GM12873 (cell line): ENCODE data around the gene RASSF5.

Experiments used
- TF ChIP-seq, protein P1 (sequence below): IDR thresholded peaks from 2 replicates; pipeline ENCODE4 v1.5.1; 2012; ENCODE audit warnings: low read depth, mild to moderate bottlenecking, moderate library complexity, low read length, control low read depth; ENCODE audit not compliant: insufficient read depth; ENCODE audit errors: missing control alignments

RASSF5 gene

DNA sequence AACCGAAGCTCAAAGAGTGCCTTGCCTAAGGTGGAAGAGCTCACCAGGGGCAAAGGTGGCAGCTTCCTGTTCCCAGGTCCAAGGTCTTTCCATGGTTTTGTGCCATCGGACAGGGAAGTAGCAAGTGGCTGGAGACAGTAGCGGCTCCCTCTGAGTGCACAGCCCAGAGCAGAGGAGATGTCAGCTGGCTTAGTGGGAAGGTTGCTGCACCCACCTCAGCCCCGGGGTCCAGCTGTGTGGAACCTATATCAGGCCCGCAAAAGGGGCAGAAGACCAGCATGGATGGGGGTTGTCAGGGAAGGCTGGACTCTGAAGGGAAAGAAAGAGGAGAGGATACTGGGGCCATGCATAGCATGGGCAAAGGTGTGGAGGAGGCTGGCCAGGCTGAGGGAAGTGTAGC, 30.2 kb upstream of the RASSF5 start:
- TF ChIP-seq, protein P1, sequence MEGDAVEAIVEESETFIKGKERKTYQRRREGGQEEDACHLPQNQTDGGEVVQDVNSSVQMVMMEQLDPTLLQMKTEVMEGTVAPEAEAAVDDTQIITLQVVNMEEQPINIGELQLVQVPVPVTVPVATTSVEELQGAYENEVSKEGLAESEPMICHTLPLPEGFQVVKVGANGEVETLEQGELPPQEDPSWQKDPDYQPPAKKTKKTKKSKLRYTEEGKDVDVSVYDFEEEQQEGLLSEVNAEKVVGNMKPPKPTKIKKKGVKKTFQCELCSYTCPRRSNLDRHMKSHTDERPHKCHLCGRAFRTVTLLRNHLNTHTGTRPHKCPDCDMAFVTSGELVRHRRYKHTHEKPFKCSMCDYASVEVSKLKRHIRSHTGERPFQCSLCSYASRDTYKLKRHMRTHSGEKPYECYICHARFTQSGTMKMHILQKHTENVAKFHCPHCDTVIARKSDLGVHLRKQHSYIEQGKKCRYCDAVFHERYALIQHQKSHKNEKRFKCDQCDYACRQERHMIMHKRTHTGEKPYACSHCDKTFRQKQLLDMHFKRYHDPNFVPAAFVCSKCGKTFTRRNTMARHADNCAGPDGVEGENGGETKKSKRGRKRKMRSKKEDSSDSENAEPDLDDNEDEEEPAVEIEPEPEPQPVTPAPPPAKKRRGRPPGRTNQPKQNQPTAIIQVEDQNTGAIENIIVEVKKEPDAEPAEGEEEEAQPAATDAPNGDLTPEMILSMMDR: no peak

DNA sequence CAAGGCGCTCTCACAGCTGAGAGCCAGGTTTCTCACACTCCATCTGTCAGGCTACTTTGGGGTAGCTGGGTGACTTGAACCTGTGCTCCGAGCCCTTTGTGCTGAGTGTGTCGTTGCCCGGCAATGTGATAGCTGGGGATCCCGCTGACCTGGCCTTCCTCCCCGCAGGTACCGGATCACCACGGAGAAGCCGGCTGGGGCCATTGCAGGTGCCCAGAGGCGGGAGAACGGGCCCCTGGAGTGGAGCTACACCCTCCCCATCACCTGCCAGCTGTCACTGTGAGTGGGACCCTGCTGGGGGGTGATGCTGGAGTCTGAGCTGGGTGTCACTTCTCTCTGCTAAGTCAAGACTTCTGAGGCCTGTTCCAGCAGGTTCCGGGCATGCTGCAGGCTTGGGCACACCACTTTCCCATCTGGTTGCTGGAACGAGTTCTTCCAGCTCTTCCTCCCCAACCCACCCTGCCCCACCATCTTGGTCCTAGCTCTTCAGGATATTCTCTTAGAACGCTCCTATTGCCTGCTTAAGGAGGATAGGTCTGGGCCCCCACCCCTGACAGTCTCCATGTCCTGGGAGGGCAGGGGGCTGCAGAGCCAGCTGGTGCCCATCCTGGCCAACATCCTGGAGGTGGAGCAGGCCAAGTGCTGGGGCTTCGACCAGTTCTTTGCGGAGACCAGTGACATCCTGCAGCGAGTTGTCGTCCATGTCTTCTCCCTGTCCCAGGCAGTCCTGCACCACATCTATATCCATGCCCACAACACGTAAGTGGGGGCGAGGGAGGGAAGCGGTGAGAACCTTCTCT, 29.6 kb upstream of the RASSF5 start:
- TF ChIP-seq, protein P1: no peak

DNA sequence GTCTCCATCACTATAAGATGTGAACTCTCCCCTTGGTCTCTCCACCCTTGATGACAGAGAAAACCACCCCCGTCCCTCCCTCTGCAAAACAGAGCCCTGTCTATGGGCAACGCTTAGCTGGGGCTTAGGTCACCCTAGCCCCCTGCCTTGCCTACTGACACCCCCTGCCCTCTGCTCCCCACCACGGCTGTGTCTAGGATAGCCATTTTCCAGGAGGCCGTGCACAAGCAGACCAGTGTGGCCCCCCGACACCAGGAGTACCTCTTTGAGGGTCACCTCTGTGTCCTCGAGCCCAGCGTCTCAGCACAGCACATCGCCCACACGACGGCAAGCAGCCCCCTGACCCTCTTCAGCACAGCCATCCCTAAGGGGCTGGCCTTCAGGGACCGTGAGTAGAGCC, 28.6 kb upstream of the RASSF5 start:
- TF ChIP-seq, protein P1: no peak

DNA sequence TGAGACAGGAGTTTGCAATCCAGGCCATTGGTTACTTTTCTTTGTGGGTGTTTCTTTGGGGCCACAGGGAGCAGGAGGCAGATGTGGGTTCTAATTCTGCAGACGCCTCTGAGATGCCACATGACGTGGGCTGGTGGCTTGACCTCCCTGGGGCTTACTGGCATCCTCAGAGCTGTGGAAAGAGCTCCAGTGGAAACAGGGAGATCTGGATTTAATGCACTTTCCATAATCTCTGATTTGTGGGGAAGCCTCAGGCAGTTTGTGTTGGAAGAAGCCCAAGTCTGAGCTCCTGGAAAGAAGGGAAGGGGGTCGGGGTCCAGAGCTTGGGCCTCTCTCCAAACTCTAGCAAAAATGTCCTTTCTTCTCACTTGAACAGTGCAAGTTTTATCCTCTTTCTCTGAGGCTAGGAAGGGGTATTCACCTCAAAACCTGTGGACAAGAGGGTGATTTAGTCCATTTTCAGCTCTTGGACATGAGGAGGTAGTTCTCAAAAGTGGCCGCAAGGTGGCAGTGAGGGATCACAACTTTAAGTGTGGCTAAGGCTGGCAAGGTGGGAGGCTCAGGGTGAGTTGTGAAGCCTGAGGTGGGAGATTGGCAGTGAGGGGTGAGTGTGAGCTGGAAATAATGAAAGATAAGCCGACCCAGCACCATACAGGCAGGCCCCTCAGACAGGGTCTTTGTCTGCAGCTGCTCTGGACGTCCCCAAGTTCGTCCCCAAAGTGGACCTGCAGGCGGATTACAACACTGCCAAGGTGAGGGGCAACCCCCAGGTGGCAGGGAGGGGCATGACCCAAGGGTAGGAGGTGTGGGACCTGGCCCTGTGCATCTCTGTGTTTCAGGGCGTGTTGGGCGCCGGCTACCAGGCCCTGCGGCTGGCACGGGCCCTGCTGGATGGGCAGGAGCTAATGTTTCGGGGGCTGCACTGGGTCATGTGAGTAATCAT, 27.9 kb upstream of the RASSF5 start:
- TF ChIP-seq, protein P1: peak; percentile 81

DNA sequence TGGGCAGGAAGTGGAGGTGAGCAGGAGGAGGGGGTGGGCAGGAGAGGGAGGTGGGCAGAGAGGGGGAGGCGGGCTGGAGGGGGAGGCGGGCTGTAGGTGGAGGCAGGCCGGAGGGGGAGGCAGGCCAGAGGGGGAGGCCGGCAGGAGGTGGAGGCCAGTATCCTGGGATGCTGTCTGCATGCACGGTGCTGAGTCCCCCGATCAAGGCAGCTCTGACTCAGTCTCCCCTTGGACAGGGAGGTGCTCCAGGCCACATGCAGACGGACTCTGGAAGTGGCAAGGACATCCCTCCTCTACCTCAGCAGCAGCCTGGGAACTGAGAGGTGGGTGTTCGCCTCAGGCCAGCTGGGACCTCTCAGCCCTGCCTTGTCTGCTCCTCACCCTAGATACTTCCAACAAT, 27.1 kb upstream of the RASSF5 start:
- TF ChIP-seq, protein P1: no peak

DNA sequence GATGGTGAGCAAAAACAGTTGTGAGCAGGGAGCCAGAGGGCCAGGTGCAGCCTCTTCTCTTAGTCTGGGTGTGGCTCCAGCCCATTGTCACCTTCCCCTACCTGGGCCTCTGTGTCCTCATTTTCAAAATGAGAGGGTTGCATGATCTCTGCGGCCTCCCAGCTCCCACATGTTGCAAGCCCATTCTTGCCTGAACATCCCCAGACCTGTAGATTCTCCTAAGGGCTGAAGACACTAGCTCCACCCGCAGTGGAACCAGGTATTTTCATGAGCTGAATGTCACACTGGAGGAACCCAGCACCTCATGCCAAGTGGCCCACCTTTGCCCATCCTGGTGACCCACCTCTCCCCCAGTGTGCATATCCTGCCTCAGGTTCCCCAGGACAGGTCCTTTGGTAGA, 24.7 kb upstream of the RASSF5 start:
- TF ChIP-seq, protein P1: no peak

DNA sequence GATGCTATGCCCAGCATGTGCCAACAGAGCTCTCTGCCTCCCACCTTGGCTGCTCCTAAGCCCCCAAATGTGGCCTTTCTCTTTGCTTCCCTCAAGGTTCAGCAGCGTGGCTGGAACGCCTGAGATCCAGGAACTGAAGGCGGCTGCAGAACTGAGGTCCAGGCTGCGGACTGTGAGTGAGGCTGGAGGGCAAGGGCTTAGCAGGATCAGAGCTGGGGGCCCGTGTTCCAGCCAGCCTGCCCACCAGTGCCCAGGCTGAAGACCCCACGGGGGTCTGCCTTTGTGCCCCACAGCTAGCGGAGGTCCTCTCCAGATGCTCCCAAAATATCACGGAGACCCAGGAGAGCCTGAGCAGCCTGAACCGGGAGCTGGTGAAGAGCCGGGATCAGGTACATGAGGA, 22.4 kb upstream of the RASSF5 start:
- TF ChIP-seq, protein P1: no peak
